ENCODE measurements around the gene UNKL. TPM values are rescaled to one million over a fixed set of nuclear protein-coding genes. Genes with fewer than 3 reads are reported as not detected.
A peak's percentile ranks its signal among the peaks of the same experiment; 100 is the strongest.

UNKL gene
- total RNA-seq, 1 donor from 2014 or later, result 9.2 TPM

- no peak for DNase-seq (ENCODE audit: low read depth, low spot score)
Observed at GRCh38 chr16:1432388-1433262, 18.1 kb upstream of the UNKL start.

- no peak for DNase-seq (ENCODE audit: low read depth, low spot score)
Observed at GRCh38 chr16:1431497-1432270, 17.2 kb upstream of the UNKL start.

- DNase-seq (ENCODE audit: low read depth, low spot score), result no peak
Observed at GRCh38 chr16:1430759-1431496, 16.4 kb upstream of the UNKL start, which contains the start of gene PERCC1. Gene PERCC1, plus strand, starts transcription at chr16:1431078. Its CDS starts 1,516 bp downstream, at chr16:1432594.

GRCh38 chr16:1430214-1430758, 15.8 kb upstream of the UNKL start:
- DNase-seq (ENCODE audit: low read depth, low spot score), result no peak

- no peak for DNase-seq (ENCODE audit: low read depth, low spot score)
Observed at GRCh38 chr16:1429631-1430030, 15.1 kb upstream of the UNKL start.

- no peak for DNase-seq (ENCODE audit: low read depth, low spot score)
Observed at GRCh38 chr16:1429012-1429411, 14.5 kb upstream of the UNKL start.

- no peak for DNase-seq (ENCODE audit: low read depth, low spot score)
Observed at GRCh38 chr16:1428511-1428910, 14.0 kb upstream of the UNKL start.

GRCh38 chr16:1427473-1428461, 13.3 kb upstream of the UNKL start:
- DNase-seq (ENCODE audit: low read depth, low spot score), result no peak

GRCh38 chr16:1426734-1427471, 12.4 kb upstream of the UNKL start:
- no peak for DNase-seq (ENCODE audit: low read depth, low spot score)

GRCh38 chr16:1425616-1426370, 11.3 kb upstream of the UNKL start:
- no peak for DNase-seq (ENCODE audit: low read depth, low spot score)

GRCh38 chr16:1424028-1424427, 9.5 kb upstream of the UNKL start:
- DNase-seq (ENCODE audit: low read depth, low spot score), result no peak

- DNase-seq (ENCODE audit: low read depth, low spot score), result no peak
Observed at GRCh38 chr16:1422076-1422475, 7.6 kb upstream of the UNKL start.

GRCh38 chr16:1420111-1420539, 5.6 kb upstream of the UNKL start:
- no peak for DNase-seq (ENCODE audit: low read depth, low spot score)

GRCh38 chr16:1416521-1416941, 2.0 kb upstream of the UNKL start:
- DNase-seq (ENCODE audit: low read depth, low spot score), result no peak

- DNase-seq (ENCODE audit: low read depth, low spot score), result no peak
Observed at GRCh38 chr16:1413684-1414531, 596 bp downstream of the UNKL start.

- no peak for DNase-seq (ENCODE audit: low read depth, low spot score)
Observed at GRCh38 chr16:1412847-1413246, 1.7 kb downstream of the UNKL start.

GRCh38 chr16:1408171-1408837, 6.2 kb downstream of the UNKL start:
- peak; percentile 51 for DNase-seq (ENCODE audit: low read depth, low spot score)
